ENCODE measurements around the gene CYP27A1.

CYP27A1 gene

GRCh38 chr2:218812861-218813260 is 30.9 kb downstream of the CYP27A1 start:
- no peak for DNase-seq

GRCh38 chr2:218813771-218814460 is 32.0 kb downstream of the CYP27A1 start:
- DNase-seq, result no peak

- DNase-seq, result no peak
Observed at GRCh38 chr2:218814540-218815243, 32.7 kb downstream of the CYP27A1 start.

GRCh38 chr2:218815244-218815637 is 33.3 kb downstream of the CYP27A1 start:
- no peak for DNase-seq

- no peak for DNase-seq
Observed at GRCh38 chr2:218815649-218816048, 33.7 kb downstream of the CYP27A1 start.

- DNase-seq, result no peak
Observed at GRCh38 chr2:218816561-218817011, 34.6 kb downstream of the CYP27A1 start.

GRCh38 chr2:218819093-218819492 is 37.1 kb downstream of the CYP27A1 start:
- no peak for DNase-seq

- no peak for DNase-seq
Observed at GRCh38 chr2:218820746-218821369, 38.9 kb downstream of the CYP27A1 start.

GRCh38 chr2:218821605-218822211 is 39.8 kb downstream of the CYP27A1 start:
- no peak for DNase-seq

- DNase-seq, result no peak
Observed at GRCh38 chr2:218822622-218823021, 40.7 kb downstream of the CYP27A1 start.

- DNase-seq, result no peak
Observed at GRCh38 chr2:218823196-218823855, 41.4 kb downstream of the CYP27A1 start.

- DNase-seq, result no peak
Observed at GRCh38 chr2:218824004-218824403, 42.1 kb downstream of the CYP27A1 start.

GRCh38 chr2:218826791-218827190 is 44.8 kb downstream of the CYP27A1 start:
- DNase-seq, result no peak

- no peak for DNase-seq
Observed at GRCh38 chr2:218827701-218828476, 45.9 kb downstream of the CYP27A1 start.

GRCh38 chr2:218828477-218828778 is 46.5 kb downstream of the CYP27A1 start:
- DNase-seq, result no peak

- no peak for DNase-seq
Observed at GRCh38 chr2:218829868-218830451, 48.0 kb downstream of the CYP27A1 start.

- no peak for DNase-seq
Observed at GRCh38 chr2:218830526-218831306, 48.8 kb downstream of the CYP27A1 start.

- DNase-seq, result no peak
Observed at GRCh38 chr2:218831378-218831990, 49.5 kb downstream of the CYP27A1 start, which contains the start of gene PRKAG3. TSS of gene PRKAG3 (minus strand) at chr2:218831803.

- DNase-seq, result no peak
Observed at GRCh38 chr2:218832081-218832480, 50.1 kb downstream of the CYP27A1 start.

- no peak for DNase-seq
Observed at GRCh38 chr2:218832520-218832919, 50.6 kb downstream of the CYP27A1 start.

All from stimulated activated CD4-positive, alpha-beta T cell treated with anti-CD3 and anti-CD28 coated beads, Interleukin-4, amount 100 ng/mL, for 1 hour (primary cell).